ENCODE measurements around the gene MRPL16.
"Not testable (repeated sequence)": the region's sequence is repeated elsewhere in the genome, so short reads cannot be mapped to it uniquely, and the experiment has no call there.

The MRPL16 gene

GRCh38 chr11:59812220-59812619 is 1.6 kb upstream of the MRPL16 start:
- no peak for DNase-seq (ENCODE audit: low read depth)

GRCh38 chr11:59810911-59811259 is 307 bp upstream of the MRPL16 start:
- no peak for DNase-seq (ENCODE audit: low read depth)

- no peak for DNase-seq (ENCODE audit: low read depth)
Observed at GRCh38 chr11:59807047-59807610, 3.4 kb downstream of the MRPL16 start.

- no peak for DNase-seq (ENCODE audit: low read depth)
Observed at GRCh38 chr11:59804061-59804460, 6.5 kb downstream of the MRPL16 start.

GRCh38 chr11:59802639-59803176 is 7.9 kb downstream of the MRPL16 start:
- DNase-seq (ENCODE audit: low read depth): peak; percentile 31

- no peak for DNase-seq (ENCODE audit: low read depth)
Observed at GRCh38 chr11:59801981-59802638, 8.5 kb downstream of the MRPL16 start.

GRCh38 chr11:59801160-59801706 is 9.3 kb downstream of the MRPL16 start:
- DNase-seq (ENCODE audit: low read depth): no peak

GRCh38 chr11:59800390-59801025 is 10.1 kb downstream of the MRPL16 start:
- DNase-seq (ENCODE audit: low read depth): no peak

- DNase-seq (ENCODE audit: low read depth): no peak
Observed at GRCh38 chr11:59794417-59794816, 16.2 kb downstream of the MRPL16 start.

- DNase-seq (ENCODE audit: low read depth): no peak
Observed at GRCh38 chr11:59792507-59792906, 18.1 kb downstream of the MRPL16 start.

- DNase-seq (ENCODE audit: low read depth): no peak
Observed at GRCh38 chr11:59791639-59792038, 18.9 kb downstream of the MRPL16 start.

GRCh38 chr11:59787816-59788215 is 22.8 kb downstream of the MRPL16 start:
- no peak for DNase-seq (ENCODE audit: low read depth)

GRCh38 chr11:59787255-59787588 is 23.4 kb downstream of the MRPL16 start:
- no peak for DNase-seq (ENCODE audit: low read depth)

GRCh38 chr11:59785818-59786217 is 24.8 kb downstream of the MRPL16 start:
- DNase-seq (ENCODE audit: low read depth): no peak

GRCh38 chr11:59784441-59784840 is 26.1 kb downstream of the MRPL16 start:
- DNase-seq (ENCODE audit: low read depth): not testable (repeated sequence)

- DNase-seq (ENCODE audit: low read depth): no peak
Observed at GRCh38 chr11:59783632-59784090, 26.9 kb downstream of the MRPL16 start.

- DNase-seq (ENCODE audit: low read depth): no peak
Observed at GRCh38 chr11:59782080-59782479, 28.5 kb downstream of the MRPL16 start.

GRCh38 chr11:59779487-59779886 is 31.1 kb downstream of the MRPL16 start:
- no peak for DNase-seq (ENCODE audit: low read depth)

- no peak for DNase-seq (ENCODE audit: low read depth)
Observed at GRCh38 chr11:59778122-59778521, 32.5 kb downstream of the MRPL16 start.

- DNase-seq (ENCODE audit: low read depth): no peak
Observed at GRCh38 chr11:59777104-59777503, 33.5 kb downstream of the MRPL16 start.

- no peak for DNase-seq (ENCODE audit: low read depth)
Observed at GRCh38 chr11:59776210-59777066, 34.1 kb downstream of the MRPL16 start.

- no peak for DNase-seq (ENCODE audit: low read depth)
Observed at GRCh38 chr11:59773083-59773440, 37.5 kb downstream of the MRPL16 start.

Data from stimulated activated CD4-positive, alpha-beta T cell treated with anti-CD3 and anti-CD28 coated beads, Interleukin-2, amount 100 ng/mL, for 4 hours (primary cell).